Raji (cell line): Measurements from ENCODE around the gene HERC5.

ENCODE experiments used
- POLR2A ChIP-seq: IDR thresholded peaks from 2 replicates; pipeline ENCODE4 v1.6.1; 2011; ENCODE audit warnings: low read depth, low read length, control low read depth; ENCODE audit not compliant: insufficient read depth

Gene HERC5

GRCh38 chr4:88533937-88534750 lies 77.2 kb downstream of the HERC5 start:
- TF ChIP-seq POLR2A, result no peak

GRCh38 chr4:88535090-88535755 lies 78.3 kb downstream of the HERC5 start:
- TF ChIP-seq POLR2A, result no peak

- no peak for TF ChIP-seq POLR2A
Observed at GRCh38 chr4:88537709-88538108, 80.8 kb downstream of the HERC5 start.

- no peak for TF ChIP-seq POLR2A
Observed at GRCh38 chr4:88549815-88550214, 92.9 kb downstream of the HERC5 start.
